Activated CD4-positive, CD25-positive, alpha-beta regulatory T cell treated with anti-CD3 and anti-CD28 coated beads, Interleukin-2, amount 50 U/mL, for 16 hours (primary cell): Measurements from ENCODE around the gene LDHD.
A peak's percentile ranks its signal among the peaks of the same experiment; 100 is the strongest.

Experiments
- DNase-seq: peaks from one replicate; pipeline ENCODE4 v3.0.0-alpha.2; 2020; ENCODE audit warnings: low read depth, low spot score

LDHD gene

DNA sequence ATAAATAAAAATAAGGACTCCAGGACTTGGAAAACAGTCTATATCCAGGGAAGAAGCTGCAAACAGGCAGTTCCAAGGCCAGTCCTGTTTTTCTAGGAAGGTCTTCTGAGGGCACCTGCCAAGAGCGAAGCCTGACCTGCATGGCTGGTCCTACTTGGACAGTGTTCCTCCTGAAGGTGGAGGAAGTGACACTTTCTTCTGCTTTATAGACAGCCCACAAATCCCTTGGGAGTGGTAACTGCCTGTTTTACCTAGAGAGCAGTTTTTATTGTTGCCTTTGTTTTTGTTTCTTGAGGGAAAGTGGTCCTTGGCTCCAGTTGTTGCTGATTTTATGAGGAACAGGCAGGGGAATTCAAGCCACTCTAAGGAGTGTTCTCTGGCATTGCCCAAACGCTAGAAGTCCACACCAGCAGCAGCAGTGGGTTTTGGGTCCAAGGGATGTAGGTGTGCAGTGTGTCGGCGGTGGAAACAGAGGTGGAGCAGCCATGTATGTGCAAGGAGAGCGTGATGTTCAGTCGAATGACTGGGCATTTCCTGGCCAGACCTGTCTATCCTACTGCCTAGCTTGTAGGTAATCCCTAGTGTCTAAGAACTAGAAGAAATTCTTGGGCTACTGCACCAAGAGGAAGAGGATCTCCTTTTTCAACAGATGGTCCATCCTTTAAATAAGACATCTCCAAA lies 35.3 kb downstream of the LDHD start:
- DNase-seq: no peak

DNA sequence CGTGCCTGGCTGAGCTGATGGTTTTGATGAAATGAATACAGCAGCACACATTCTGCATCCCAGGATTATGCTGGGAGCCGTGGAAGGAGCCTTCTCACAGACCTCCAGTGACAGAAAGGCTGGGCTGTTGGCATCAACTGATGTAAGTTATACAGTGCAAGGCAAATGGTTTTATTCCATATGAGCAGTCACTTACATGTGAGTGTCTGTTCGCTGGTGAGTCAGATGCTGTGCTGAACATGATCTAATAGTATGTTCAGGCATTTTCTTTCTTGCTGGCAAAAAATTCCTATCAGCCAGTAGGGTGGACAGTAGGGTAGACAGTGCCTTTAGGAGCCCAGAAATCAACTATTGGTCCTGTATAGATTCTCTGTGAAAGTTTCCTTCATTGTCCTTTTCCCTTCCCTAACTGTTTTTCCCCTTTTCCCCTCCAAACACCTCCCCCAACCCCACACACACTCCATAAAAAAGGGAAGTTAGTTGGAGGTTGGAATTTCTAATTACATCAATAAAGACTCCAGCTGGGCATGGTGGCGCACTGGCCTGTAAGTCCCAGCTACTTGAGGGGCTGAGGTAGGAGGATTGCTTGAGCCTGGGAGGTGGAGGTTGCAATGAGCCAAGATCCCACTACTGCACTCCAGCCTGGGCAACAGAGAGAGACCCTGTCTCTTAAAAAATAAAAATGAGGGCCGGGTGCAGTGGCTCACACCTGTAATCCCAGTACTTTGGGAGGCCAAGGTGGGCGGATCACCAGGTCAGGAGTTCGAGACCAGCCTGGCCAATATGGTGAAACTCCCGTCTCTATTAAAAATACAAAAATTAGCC lies 36.2 kb downstream of the LDHD start:
- no peak for DNase-seq

GRCh38 chr16:75079346-75079926 lies 37.1 kb downstream of the LDHD start:
- DNase-seq: no peak

DNA sequence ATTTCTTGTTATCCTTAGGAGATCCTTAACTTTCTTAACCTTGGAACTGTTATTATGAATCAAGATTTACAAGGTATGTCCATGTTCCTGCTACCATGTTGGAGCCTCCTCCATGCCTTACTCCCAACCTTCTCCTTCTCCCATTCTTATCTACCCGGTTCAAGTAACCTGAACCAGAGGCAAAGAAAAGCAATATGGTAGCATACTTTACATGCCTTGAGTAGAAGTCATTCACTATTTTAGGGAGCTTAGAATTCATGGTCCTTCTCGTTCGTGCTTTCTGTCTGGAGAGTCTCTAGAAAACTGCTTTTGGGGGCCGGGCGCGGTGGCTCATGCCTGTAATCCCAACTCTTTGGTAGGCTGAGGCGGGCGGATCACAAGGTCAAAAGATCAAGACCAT lies 37.7 kb downstream of the LDHD start:
- DNase-seq: no peak

DNA sequence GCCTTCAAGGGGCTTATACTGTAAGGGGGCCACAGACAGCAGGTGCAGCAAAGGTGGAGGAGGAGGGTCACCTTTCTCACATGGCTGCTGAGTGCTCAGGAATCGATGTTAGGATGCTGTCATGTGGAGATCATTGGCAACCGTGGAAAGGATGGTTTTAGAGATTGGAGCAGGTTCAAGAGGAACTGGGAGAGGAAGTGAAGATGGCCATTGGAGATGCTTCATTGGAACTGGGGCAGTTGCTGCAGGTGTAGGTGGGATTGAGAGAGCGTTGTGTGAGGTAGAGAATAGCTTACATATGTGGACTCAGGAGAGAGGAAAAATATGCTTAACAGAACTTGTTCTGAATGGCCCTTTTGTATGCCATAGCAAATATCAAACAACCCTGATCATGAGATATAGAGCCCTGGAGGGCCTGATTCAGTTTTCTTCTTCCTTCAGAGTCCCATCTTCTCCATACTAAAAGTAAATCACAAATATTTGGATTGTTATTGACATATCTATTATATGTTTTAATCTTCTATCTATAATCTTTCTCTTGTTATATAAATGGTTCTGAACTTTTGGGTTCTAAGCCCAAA lies 40.8 kb downstream of the LDHD start:
- DNase-seq: no peak

- DNase-seq: peak; percentile 69
These were observed 41.5 kb downstream of the LDHD start for GRCh38 chr16:75074920-75075687.

DNA sequence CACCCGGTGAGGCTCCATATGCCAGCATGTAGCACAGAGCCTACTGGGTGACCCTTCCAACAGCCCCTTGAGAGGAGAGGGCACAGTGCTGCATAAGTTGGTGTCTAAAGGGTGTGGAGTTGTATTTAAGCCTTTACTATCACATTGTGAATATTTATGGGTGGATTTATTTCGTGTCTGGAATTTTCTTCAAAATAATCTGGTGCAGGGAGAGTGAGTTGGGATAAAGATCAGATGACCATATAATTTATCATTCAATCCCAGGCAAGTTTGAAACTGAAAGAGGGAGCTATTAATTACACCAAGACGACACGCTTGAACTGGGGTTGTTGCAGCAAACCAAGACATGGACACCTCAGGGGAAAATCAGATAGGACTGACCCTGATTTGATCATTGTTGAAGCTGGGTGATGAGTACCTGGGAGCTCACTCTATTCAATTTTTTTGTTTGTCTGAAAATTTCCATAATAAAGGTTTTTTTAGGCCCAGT lies 42.2 kb downstream of the LDHD start:
- no peak for DNase-seq

- DNase-seq: no peak
These were observed 42.9 kb downstream of the LDHD start for GRCh38 chr16:75073545-75074303.

- no peak for DNase-seq
These were observed 44.2 kb downstream of the LDHD start for GRCh38 chr16:75072239-75072947.

GRCh38 chr16:75071621-75072020 lies 45.0 kb downstream of the LDHD start:
- DNase-seq: no peak

DNA sequence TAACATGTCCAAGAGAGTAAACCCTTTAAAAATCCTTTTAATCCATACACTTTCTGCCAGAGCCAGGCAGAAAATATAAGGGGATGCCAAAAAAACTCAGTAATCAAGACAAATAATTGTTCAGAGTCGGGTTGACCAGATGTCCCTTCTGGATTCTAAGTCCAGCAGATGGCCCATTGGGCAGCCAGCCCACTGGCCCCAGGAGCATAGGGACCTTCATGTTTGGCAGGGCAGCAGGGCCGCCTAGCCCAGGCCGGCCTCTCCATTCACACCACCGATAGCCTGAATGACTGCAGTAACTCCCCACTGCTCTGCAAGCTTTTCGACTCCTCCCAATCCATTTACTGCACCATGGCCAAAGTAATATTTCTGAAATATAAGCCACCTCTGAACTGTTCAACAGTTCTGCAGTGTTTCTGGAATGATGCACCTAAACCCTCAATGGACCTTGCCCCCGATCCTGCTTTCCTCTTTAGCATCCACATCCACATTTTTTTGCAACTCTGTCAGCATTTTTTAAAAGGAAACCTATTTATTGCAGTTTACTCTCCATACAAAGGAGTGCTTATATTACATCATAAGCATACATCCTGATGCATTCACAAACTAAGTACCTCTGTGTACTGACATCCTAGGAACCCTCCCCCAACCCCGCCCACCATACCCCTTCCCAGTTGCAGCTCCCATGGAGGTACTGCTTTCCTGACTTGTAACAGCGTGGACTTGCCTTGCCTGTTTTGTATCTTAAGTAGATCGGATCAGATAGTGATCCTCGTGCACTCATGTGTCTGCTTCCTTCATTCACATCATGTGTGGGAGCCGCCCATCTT lies 46.4 kb downstream of the LDHD start:
- no peak for DNase-seq

GRCh38 chr16:75068085-75069031 lies 48.2 kb downstream of the LDHD start:
- DNase-seq: no peak

DNA sequence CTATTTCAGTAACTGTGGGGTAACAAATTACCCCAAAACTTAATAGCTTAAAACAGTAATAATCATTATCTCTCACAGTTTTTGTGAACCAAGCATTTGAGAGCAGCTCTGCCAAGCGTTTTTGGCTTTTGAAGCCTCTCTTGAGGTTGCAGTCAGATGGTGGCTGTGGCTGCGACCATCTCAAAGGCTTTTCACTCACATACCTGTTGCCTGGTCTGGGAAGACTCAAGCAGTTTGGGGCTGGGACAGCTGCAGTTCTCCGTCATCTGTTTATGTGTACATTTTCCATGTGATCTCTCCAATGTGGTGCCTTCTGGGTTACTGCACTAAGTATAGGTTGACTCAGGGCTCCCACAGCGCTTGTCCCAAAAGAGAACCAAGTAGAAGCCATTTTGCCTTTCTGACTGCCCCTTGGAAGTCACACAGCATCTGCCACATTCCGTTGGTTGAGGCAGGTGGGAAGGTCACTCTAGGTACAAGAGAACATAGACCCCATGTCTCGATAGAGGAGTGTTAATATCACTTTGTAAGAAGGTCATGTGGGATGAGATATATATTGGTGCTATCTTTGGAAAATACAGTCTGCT lies 49.6 kb downstream of the LDHD start:
- DNase-seq: no peak

- DNase-seq: no peak
These were observed 50.9 kb downstream of the LDHD start for GRCh38 chr16:75065521-75066149.

DNA sequence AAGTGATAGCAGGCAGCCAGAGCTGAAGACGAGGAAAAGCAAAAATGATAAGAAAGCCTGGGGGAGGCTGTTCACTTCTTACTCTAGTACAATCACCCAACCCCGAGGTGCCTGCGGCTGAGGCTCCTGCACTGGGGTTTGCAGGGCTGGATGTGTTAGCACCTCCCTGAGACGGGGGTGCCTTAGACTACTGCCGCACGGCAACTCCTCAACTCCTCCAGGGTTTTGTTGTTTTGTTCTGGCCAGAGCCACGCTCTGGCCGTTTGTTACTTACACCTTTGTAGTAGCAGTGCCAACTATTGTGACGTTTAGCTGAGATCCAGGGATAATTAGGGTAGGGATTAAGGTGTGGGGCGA lies 51.5 kb downstream of the LDHD start:
- no peak for DNase-seq

DNA sequence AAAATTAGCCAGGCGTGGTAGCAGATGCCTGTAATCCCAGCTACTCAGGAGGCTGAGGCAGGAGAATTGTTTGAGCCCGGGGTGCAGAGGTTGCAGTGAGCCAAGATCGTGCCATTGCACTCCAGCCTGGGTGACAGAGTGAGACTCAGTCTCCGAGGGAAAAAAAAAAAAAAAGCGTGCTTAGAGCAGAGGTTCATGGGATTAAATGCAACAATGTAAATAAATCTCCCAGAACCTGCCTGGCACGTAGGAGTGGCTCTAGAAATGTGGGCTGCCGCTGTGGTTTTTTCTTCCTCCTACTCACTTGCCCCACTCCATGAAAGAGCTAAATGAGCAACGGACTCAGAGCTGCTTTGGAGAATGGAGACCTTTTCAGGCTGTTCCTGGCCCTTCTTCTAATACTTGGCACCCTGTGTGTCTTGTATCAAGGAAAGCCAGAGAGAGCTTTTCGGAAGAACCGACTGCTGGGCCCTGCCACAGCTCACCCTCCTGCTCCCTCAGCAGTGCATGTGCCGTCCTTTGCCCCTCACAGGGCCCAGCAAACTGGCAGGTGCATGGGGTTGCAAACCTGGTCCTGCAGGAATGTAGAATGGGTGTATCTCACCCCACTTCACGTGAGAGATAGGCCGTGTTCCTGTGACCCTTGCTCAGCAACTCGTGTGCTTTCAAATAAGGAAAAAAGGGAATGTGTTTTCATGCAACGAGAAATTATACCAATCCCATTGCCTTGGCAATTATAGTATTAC lies 52.0 kb downstream of the LDHD start:
- no peak for DNase-seq
